ENCODE data around the gene PREP.

GRCh38 chr6:105449756-105450390, 47.0 kb upstream of the PREP start:
- no peak for TF ChIP-seq POLR2A (IDR thresholded peaks at IDR 0.05; ENCODE audit: low read length)
- no peak for TF ChIP-seq GATA1 (IDR thresholded peaks at IDR 0.05; ENCODE audit: low read depth, low read length)
